ENCODE data around the gene NXPH2.
A peak's percentile ranks its signal among the peaks of the same experiment; 100 is the strongest.

Gene NXPH2

GRCh38 chr2:138780908-138781307, 718 bp upstream of the NXPH2 start:
- no peak overlapping the region for H3K27ac Mint-ChIP-seq
- no peaks in the 10 kb centered on the region for H3K36me3 Mint-ChIP-seq (ENCODE audit: low read depth)
- H3K4me1 Mint-ChIP-seq = peaks cover 22% of the 10 kb centered on the region
- no peak for TF ChIP-seq CTCF (IDR thresholded peaks at IDR 0.05)
- H3K4me3 Mint-ChIP-seq = peak overlapping the region; percentile 75
- H3K27me3 Mint-ChIP-seq (ENCODE audit: low read depth, poor library complexity) = peaks cover 68% of the 10 kb centered on the region
- no peaks in the 10 kb centered on the region for H3K9me3 Mint-ChIP-seq
- peak; percentile 41 for DNase-seq

DNA sequence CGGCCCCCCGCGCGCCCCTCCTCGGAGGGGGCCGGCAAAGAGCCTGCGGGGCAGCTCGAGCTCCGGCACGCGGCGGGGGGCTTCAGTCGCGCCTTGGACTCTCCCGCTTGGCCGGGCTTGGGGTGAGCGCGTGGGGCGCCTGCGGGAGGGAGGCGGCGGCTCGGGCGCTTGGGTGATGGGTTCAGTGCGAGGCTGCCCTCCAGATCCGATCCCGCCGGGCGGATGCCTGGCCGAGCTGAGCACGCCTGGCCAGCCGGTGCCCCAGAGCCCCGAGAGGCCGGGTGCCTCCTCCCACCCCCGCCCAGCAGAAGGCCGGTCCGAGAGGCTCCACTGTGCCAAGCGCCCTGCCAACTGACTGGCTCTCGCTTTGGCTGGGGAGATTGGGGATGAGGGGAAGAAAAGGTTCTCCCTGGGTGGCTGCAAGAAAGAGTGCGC, 273 bp upstream of the NXPH2 start:
- no peaks in the 10 kb centered on the region for H3K9me3 Mint-ChIP-seq
- DNase-seq = peak; percentile 64
- H3K4me3 Mint-ChIP-seq = peak overlapping the region; percentile 75
- TF ChIP-seq CTCF (IDR thresholded peaks at IDR 0.05) = no peak
- H3K27me3 Mint-ChIP-seq (ENCODE audit: low read depth, poor library complexity) = peaks cover 68% of the 10 kb centered on the region
- H3K36me3 Mint-ChIP-seq (ENCODE audit: low read depth) = no peaks in the 10 kb centered on the region
- peaks cover 22% of the 10 kb centered on the region for H3K4me1 Mint-ChIP-seq
- no peak overlapping the region for H3K27ac Mint-ChIP-seq

- Mint-ChIP-seq H3K4me3 (peak overlapping the region; percentile 84), H3K4me1 (peaks cover 22% of the 10 kb centered on the region), H3K27me3 (ENCODE audit: low read depth, poor library complexity) (peaks cover 65% of the 10 kb centered on the region), H3K9me3 (no peaks in the 10 kb centered on the region), H3K27ac (no peak overlapping the region), H3K36me3 (ENCODE audit: low read depth) (no peaks in the 10 kb centered on the region)
- TF ChIP-seq CTCF (IDR thresholded peaks at IDR 0.05) = no peak
- peak; percentile 31 for DNase-seq
Measured at GRCh38 chr2:138779406-138779780, 797 bp downstream of the NXPH2 start.

DNA sequence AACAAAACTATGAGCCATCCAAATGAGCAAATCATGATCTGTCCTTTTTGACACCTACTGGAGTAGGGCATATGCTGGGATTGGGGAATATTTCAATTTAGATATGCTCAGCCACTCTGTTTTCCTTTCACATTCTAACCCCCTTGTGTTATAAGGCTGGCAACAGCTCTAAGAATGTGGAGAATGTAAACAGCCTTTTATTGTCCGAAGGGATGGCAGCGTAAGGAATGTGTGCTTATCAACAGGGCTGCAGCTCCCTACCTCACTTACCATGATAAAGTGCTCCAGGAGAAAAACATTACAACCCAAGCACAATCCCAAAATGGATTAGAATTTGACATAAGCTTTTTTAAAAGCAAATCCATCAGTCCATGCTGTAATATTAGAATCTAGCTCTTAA, 2.2 kb downstream of the NXPH2 start:
- peak; percentile 15 for DNase-seq
- Mint-ChIP-seq H3K4me1 (peaks cover 22% of the 10 kb centered on the region), H3K4me3 (peak overlapping the region; percentile 84), H3K36me3 (ENCODE audit: low read depth) (no peaks in the 10 kb centered on the region), H3K27ac (no peak overlapping the region), H3K27me3 (ENCODE audit: low read depth, poor library complexity) (peaks cover 51% of the 10 kb centered on the region), H3K9me3 (no peaks in the 10 kb centered on the region)
- no peak for TF ChIP-seq CTCF (IDR thresholded peaks at IDR 0.05)

DNA sequence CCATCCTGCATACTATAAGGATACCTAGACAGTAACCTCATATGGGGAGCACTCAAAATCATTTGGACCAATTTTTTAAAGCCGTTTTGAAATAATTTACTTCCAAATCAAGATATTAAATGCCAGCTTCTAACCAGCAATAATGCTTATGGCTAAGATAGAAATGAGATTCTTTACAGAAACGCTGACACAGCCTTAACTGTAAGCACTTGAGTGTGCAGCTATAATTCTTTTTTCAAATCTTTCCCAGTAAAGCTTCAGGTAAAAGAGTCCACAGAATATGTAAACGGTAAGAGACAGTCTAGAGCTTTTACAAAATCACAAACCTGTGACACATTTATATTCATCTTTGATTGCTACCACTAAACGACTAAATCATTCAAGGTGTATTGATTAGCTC, 4.5 kb downstream of the NXPH2 start:
- Mint-ChIP-seq H3K36me3 (ENCODE audit: low read depth) (no peaks in the 10 kb centered on the region), H3K9me3 (no peaks in the 10 kb centered on the region), H3K27me3 (ENCODE audit: low read depth, poor library complexity) (peaks cover 28% of the 10 kb centered on the region), H3K27ac (no peak overlapping the region), H3K4me1 (peaks cover 22% of the 10 kb centered on the region), H3K4me3 (no peak overlapping the region)
- no peak for TF ChIP-seq CTCF (IDR thresholded peaks at IDR 0.05)
- DNase-seq = no peak

- no peaks in the 10 kb centered on the region for H3K4me1 Mint-ChIP-seq
Measured at GRCh38 chr2:138771534-138771933, 8.7 kb downstream of the NXPH2 start.

More at GRCh38 chr2:138771534-138771933, 8.7 kb downstream of the NXPH2 start:
- H3K36me3 Mint-ChIP-seq (ENCODE audit: low read depth) = no peaks in the 10 kb centered on the region
- TF ChIP-seq CTCF (IDR thresholded peaks at IDR 0.05) = no peak
- H3K9me3 Mint-ChIP-seq = no peaks in the 10 kb centered on the region
- no peak overlapping the region for H3K4me3 Mint-ChIP-seq
- no peak for DNase-seq
- H3K27me3 Mint-ChIP-seq (ENCODE audit: low read depth, poor library complexity) = no peaks in the 10 kb centered on the region
- no peak overlapping the region for H3K27ac Mint-ChIP-seq

Measured in nephron progenitor cell (in vitro differentiated cells).